Activated CD8-positive, alpha-beta T cell treated with anti-CD3 and anti-CD28 coated beads for 36 hours (primary cell): ENCODE data around the gene IL16. TPM values are rescaled to one million over a fixed set of nuclear protein-coding genes. Genes with fewer than 3 reads are reported as not detected.
A peak's percentile ranks its signal among the peaks of the same experiment; 100 is the strongest.

Experiments used
- ATAC-seq: fragments of 200-7000 bp; cut with Tn5 transposase; one replicate; pipeline ENCODE4 v1.10.0; 2021; ENCODE audit warnings: mild to moderate bottlenecking, moderate library complexity
- CTCF ChIA-PET: fragments of 350-600 bp; sonication (Branson Sonifier 250); formaldehyde crosslinking; loops from one replicate; lab custom pipeline; 2021; ENCODE audit warnings: antibody characterized with exemption; lab: Charles Lee
- POLR2A ChIA-PET: fragments of 350-600 bp; sonication (Branson Sonifier 250); formaldehyde crosslinking; loops from one replicate; lab custom pipeline; 2021; ENCODE audit warnings: antibody characterized with exemption; lab: Charles Lee
- DNase-seq: peaks from one replicate; pipeline ENCODE4 v3.0.0-alpha.2; 2020
- H3K27ac Mint-ChIP-seq: one replicate; pipeline ENCODE4 v1.8.0; 2021; ENCODE audit warnings: mild to moderate bottlenecking, mixed read lengths
- H3K27me3 Mint-ChIP-seq: one replicate; pipeline ENCODE4 v1.8.0; 2021; ENCODE audit warnings: mixed read lengths
- H3K36me3 Mint-ChIP-seq: one replicate; pipeline ENCODE4 v1.8.0; 2021; ENCODE audit warnings: low read depth, mixed read lengths
- H3K4me1 Mint-ChIP-seq: one replicate; pipeline ENCODE4 v1.8.0; 2021; ENCODE audit warnings: low read depth, mixed read lengths
- H3K4me3 Mint-ChIP-seq: one replicate; pipeline ENCODE4 v1.8.0; 2021; ENCODE audit warnings: mild to moderate bottlenecking, moderate library complexity, mixed read lengths
- H3K9me3 Mint-ChIP-seq: one replicate; pipeline ENCODE4 v1.8.0; 2021; ENCODE audit warnings: mixed read lengths
- intact Hi-C: fragments of 100-400 bp; cut with micrococcal nuclease; formaldehyde crosslinking; loops from one replicate; pipeline ENCODE4 v1.10.0; 2022
- total RNA-seq, 2 experiments: library from RNA; stranded (reverse); gene quantifications; one replicate each; pipeline ENCODE4 v1.2.3, GENCODE V29; 2021
- TF ChIP-seq, protein P1 (sequence below): fragments of 200-600 bp; IDR thresholded peaks from one replicate; pipeline ENCODE4 v1.8.0; 2022; ENCODE audit warnings: antibody characterized with exemption, mild to moderate bottlenecking

IL16 gene
- total RNA-seq, 2 experiments from 2014 or later = 130 to 138 TPM

DNA sequence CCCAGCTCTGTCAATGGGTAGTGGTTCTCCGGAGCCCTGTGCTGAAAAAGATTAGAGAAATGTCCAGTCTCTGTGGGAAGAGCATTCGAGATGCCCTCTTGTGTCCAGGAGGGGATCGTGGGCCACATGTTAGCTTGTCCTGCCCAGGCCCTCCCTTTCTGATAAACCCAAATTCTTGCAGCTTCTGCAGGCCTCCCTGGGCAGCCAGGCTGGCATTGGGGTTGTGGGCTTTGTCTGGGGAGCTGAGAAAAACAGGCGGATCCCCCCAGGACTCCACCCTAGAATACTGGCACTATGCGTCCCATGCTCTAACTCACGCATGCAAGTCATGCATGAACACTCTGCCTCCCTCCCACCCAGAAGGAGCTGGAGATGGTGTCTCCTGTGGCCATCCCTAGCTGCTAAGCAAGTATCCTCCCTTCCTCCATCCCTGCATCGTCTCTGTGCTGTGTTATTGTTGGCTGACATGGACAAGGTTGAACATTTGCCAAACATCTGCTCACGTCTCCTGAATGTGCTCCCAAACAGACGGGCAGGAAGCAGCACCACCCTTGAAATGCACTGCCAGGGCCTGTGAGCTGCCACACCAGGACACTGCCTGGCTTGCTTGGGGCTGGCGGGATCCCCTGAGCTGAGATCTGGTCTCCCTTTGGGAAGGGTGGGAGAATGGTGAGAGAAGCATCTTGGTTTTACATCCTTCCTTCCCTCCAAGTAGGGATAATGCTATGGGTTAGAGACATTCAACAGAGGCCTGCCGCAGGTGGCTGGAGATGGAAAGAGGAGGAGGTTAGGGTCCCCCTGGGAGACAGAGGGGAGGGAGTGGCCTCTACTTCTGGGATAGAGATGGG lies 36.1 kb upstream of the IL16 start:
- ChIA-PET POLR2A (interaction anchor here (0.7 to 1.5 kb wide), 2 partner anchors 10 to 105 kb away, joined by 4 read pairs; no protein-coding TSS in a partner anchor), CTCF (interaction anchor here (1.1 to 4.3 kb wide), 2 partner anchors 103 to 106 kb away, joined by 3 to 27 read pairs; no protein-coding TSS in a partner anchor)
- H3K4me3 Mint-ChIP-seq = no peak overlapping the region
- H3K9me3 Mint-ChIP-seq = no peaks in the 10 kb centered on the region
- ATAC-seq (no peak), DNase-seq (no peak)
- no peak overlapping the region for H3K27ac Mint-ChIP-seq
- H3K36me3 Mint-ChIP-seq = no peaks in the 10 kb centered on the region
- H3K27me3 Mint-ChIP-seq = peaks cover 4% of the 10 kb centered on the region
- peaks cover 21% of the 10 kb centered on the region for H3K4me1 Mint-ChIP-seq
- intact Hi-C loops = no loop called here
- TF ChIP-seq, protein P1, sequence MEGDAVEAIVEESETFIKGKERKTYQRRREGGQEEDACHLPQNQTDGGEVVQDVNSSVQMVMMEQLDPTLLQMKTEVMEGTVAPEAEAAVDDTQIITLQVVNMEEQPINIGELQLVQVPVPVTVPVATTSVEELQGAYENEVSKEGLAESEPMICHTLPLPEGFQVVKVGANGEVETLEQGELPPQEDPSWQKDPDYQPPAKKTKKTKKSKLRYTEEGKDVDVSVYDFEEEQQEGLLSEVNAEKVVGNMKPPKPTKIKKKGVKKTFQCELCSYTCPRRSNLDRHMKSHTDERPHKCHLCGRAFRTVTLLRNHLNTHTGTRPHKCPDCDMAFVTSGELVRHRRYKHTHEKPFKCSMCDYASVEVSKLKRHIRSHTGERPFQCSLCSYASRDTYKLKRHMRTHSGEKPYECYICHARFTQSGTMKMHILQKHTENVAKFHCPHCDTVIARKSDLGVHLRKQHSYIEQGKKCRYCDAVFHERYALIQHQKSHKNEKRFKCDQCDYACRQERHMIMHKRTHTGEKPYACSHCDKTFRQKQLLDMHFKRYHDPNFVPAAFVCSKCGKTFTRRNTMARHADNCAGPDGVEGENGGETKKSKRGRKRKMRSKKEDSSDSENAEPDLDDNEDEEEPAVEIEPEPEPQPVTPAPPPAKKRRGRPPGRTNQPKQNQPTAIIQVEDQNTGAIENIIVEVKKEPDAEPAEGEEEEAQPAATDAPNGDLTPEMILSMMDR = no peak

DNA sequence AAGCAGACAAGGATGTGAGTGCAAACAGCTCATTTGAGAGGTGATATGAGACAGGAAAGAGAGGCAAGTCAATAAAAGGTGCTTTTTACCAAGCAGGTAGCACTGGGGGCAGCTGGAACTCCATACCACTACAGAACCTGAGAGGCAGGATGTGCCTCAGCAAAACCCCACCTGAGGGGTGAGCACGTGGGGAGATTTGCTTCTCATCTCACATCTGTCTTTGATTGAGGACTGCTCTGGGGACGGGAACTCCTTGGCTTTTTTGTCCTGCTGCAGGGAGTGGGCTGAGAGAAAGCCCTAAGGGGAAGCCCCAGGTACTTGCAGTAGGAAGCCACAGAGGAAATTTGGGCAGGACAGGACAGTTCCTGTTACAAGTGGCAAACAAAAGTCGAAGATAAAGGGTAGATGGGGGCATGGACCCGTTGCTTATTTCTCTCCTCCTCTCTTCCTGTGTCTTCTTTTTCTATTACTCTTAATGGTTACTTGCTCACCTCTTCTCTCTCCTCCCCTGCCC lies 35.5 kb upstream of the IL16 start:
- no peak overlapping the region for H3K27ac Mint-ChIP-seq
- H3K9me3 Mint-ChIP-seq = no peaks in the 10 kb centered on the region
- H3K4me3 Mint-ChIP-seq = no peak overlapping the region
- ATAC-seq = peak; percentile 47
- intact Hi-C loops = no loop called here
- peaks cover 4% of the 10 kb centered on the region for H3K27me3 Mint-ChIP-seq
- DNase-seq = peak; percentile 31
- H3K4me1 Mint-ChIP-seq = peaks cover 19% of the 10 kb centered on the region
- CTCF ChIA-PET = interaction anchor here (4.3 kb wide), 1 partner anchor 105 kb away, joined by 27 read pairs; no protein-coding TSS in a partner anchor
- TF ChIP-seq, protein P1 = no peak
- POLR2A ChIA-PET = interaction anchor here (0.7 to 1.5 kb wide), 2 partner anchors 9 to 105 kb away, joined by 4 read pairs; no protein-coding TSS in a partner anchor
- H3K36me3 Mint-ChIP-seq = no peaks in the 10 kb centered on the region

DNA sequence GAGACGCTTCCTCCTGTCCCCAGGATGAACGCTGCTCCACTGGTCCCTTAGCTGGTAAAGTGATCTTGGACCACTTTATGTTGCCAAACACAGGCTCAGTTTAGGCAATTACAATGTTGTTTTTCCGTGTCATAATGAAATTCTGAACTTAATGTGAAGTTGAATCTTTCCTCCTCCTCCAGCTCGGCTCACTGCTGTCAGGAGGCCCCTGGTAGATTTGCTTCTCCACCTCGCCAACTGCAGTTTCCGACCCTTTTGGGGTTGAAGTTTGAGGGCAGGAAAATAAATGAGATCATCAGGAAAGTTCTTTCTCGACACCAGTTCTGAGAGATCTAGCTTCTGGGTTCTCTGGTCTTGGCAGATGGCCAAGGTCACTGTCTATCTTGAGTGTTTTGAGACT lies 34.8 kb upstream of the IL16 start:
- POLR2A ChIA-PET = interaction anchor here (1.5 kb wide), 1 partner anchor 104 kb away, joined by 4 read pairs; no protein-coding TSS in a partner anchor
- intact Hi-C loops = no loop called here
- peaks cover 4% of the 10 kb centered on the region for H3K27me3 Mint-ChIP-seq
- H3K4me3 Mint-ChIP-seq = no peak overlapping the region
- no peaks in the 10 kb centered on the region for H3K36me3 Mint-ChIP-seq
- CTCF ChIA-PET = interaction anchor here (4.3 kb wide), 1 partner anchor 104 kb away, joined by 27 read pairs; no protein-coding TSS in a partner anchor
- peaks cover 19% of the 10 kb centered on the region for H3K4me1 Mint-ChIP-seq
- TF ChIP-seq, protein P1 = no peak
- DNase-seq (peak; percentile 2), ATAC-seq (no peak)
- H3K9me3 Mint-ChIP-seq = no peaks in the 10 kb centered on the region
- no peak overlapping the region for H3K27ac Mint-ChIP-seq

DNA sequence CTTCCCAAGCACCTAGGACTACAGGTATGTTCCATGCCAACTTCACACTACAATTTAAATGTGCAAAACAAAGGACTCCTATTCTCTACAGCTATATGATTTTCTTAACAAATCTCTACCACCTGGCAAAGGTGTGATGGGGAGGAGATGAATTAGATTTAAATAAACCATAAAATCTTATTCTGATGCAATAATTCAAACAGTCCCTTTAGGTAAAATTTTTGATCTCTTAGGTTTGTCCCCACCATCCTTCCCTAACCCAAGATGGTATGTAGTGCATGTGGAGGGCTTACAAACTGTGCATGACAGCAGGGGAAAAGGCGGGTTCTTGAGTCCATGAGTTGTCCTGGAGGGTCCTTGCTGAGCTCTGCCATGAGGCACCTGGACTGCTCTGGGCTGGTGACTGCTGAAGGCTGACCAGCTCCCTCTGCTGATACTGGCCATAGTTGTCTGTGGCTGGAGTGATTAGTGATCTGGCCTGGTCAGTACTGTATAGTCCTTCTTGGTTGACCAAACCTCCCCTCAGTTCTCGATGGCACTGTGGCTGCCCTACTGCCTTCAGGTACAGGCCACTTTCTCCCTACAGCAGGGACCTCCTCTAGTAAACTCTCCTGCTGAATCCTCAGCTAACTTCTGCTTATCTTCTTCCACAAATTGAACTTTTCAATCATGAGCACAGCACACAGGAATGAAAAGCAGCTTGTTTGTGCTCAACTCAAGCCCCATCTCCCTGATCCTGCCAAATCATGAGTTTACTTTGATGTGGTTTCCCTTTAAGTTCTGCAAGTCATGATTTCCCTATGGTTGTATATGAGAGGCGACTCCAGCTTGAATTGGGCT lies 32.5 kb upstream of the IL16 start:
- POLR2A ChIA-PET = no interaction called here
- ATAC-seq = no peak
- Mint-ChIP-seq H3K27ac (no peak overlapping the region), H3K4me1 (peaks cover 21% of the 10 kb centered on the region), H3K4me3 (no peak overlapping the region), H3K36me3 (no peaks in the 10 kb centered on the region), H3K27me3 (peaks cover 8% of the 10 kb centered on the region), H3K9me3 (no peaks in the 10 kb centered on the region)
- CTCF ChIA-PET = interaction anchor here (0.8 to 2.1 kb wide), 4 partner anchors 8 to 104 kb away, joined by 3 to 8 read pairs (median 4); no protein-coding TSS in a partner anchor
- intact Hi-C loops = no loop called here
- no peak for DNase-seq
- TF ChIP-seq, protein P1 = no peak
